Neural cell (in vitro differentiated cells): ENCODE data around the gene PDE9A. TPM values are rescaled to one million over a fixed set of nuclear protein-coding genes. Genes with fewer than 3 reads are reported as not detected.
"Not testable (repeated sequence)": the region's sequence is repeated elsewhere in the genome, so short reads cannot be mapped to it uniquely, and the experiment has no call there.

Experiments
- H2AFZ ChIP-seq: fragments of 200-600, 300-800 bp; sonication (generic), shearing (Covaris generic); 2 replicates; pipeline ENCODE4 v1.6.0; 2014; ENCODE audit warnings: low read depth, mild to moderate bottlenecking, antibody characterized with exemption, low read length, moderate library complexity
- H3F3A ChIP-seq: fragments of 200-600 bp; shearing (Covaris generic); 2 replicates; pipeline ENCODE4 v1.6.1; 2016; ENCODE audit warnings: mild to moderate bottlenecking, moderate library complexity, mixed read lengths, antibody characterized with exemption, low read length; ENCODE audit not compliant: insufficient read depth, poor library complexity, severe bottlenecking
- H3K27ac ChIP-seq: fragments of 200-600, 300-800 bp; sonication (generic), shearing (Covaris generic); 2 replicates; pipeline ENCODE4 v1.5.1; 2014; ENCODE audit warnings: mild to moderate bottlenecking, low read length, moderate library complexity
- H3K27me3 ChIP-seq: fragments of 300-800, 200-600 bp; sonication (generic), shearing (Covaris generic); 2 replicates; pipeline ENCODE4 v1.6.0; 2014; ENCODE audit warnings: mild to moderate bottlenecking, low read depth, low read length, moderate library complexity; ENCODE audit not compliant: insufficient read depth
- H3K36me3 ChIP-seq: fragments of 300-800, 200-600 bp; sonication (generic), shearing (Covaris generic); 2 replicates; pipeline ENCODE4 v1.5.1; 2014; ENCODE audit warnings: mild to moderate bottlenecking, antibody characterized with exemption, low read length, moderate library complexity; ENCODE audit not compliant: insufficient read depth
- H3K4me2 ChIP-seq: fragments of 300-800, 200-600 bp; sonication (generic), shearing (Covaris generic); 2 replicates; pipeline ENCODE4 v1.6.0; 2014; ENCODE audit warnings: mild to moderate bottlenecking, low read length
- H3K4me3 ChIP-seq: fragments of 300-800, 200-600 bp; sonication (generic), shearing (Covaris generic); 2 replicates; pipeline ENCODE4 v1.5.1; 2014; ENCODE audit warnings: mild to moderate bottlenecking, low read length, moderate library complexity
- H3K79me2 ChIP-seq: fragments of 200-600 bp; shearing (Covaris generic); replicated peaks from 2 replicates; pipeline ENCODE4 v1.6.0; 2014; ENCODE audit warnings: mild to moderate bottlenecking, low read length, moderate library complexity; ENCODE audit not compliant: insufficient read depth
- H3K9ac ChIP-seq: fragments of 300-800, 200-600 bp; sonication (generic), shearing (Covaris generic); 2 replicates; pipeline ENCODE4 v1.6.1; 2016; ENCODE audit warnings: mild to moderate bottlenecking, low read length, mixed read lengths
- H3K9me2 ChIP-seq: fragments of 200-600 bp; shearing (Covaris generic); 2 replicates; pipeline ENCODE4 v1.6.1; 2016; ENCODE audit warnings: mild to moderate bottlenecking, low read length, mixed read lengths; ENCODE audit not compliant: insufficient read depth
- H3K9me3 ChIP-seq: fragments of 200-600, 300-800 bp; sonication (generic), shearing (Covaris generic); 2 replicates; pipeline ENCODE4 v1.6.1; 2016; ENCODE audit warnings: mild to moderate bottlenecking, mixed run types, low read length, moderate library complexity, mixed read lengths
- H4K20me1 ChIP-seq: fragments of 200-600 bp; shearing (Covaris generic); 2 replicates; pipeline ENCODE4 v1.6.1; 2016; ENCODE audit warnings: mild to moderate bottlenecking, mixed run types; ENCODE audit not compliant: insufficient read depth
- CTCF ChIP-seq: fragments of 450-650 bp; IDR thresholded peaks from 2 replicates; pipeline ENCODE4 v1.5.1; 2014; ENCODE audit warnings: antibody characterized with exemption, mild to moderate bottlenecking, moderate library complexity; ENCODE audit not compliant: poor library complexity, severe bottlenecking
- EP300 ChIP-seq: fragments of 450-650 bp; conservative IDR thresholded peaks from 2 replicates; pipeline ENCODE4 v1.6.1; 2014; ENCODE audit warnings: antibody characterized with exemption, mild to moderate bottlenecking, moderate library complexity; ENCODE audit not compliant: poor library complexity, severe bottlenecking
- EZH2 ChIP-seq: fragments of 200-600, 300-800 bp; shearing (Covaris generic), sonication (generic); IDR thresholded peaks from 2 replicates; pipeline ENCODE4 v1.6.1; 2014; ENCODE audit warnings: antibody characterized with exemption, low read length, borderline replicate concordance, mild to moderate bottlenecking; ENCODE audit not compliant: insufficient read depth, poor library complexity, severe bottlenecking
- MXI1 ChIP-seq: fragments of 450-650 bp; conservative IDR thresholded peaks from 2 replicates; pipeline ENCODE4 v1.6.1; 2014; ENCODE audit warnings: antibody characterized with exemption, mild to moderate bottlenecking; ENCODE audit not compliant: poor library complexity, severe bottlenecking
- POLR2AphosphoS5 ChIP-seq: IDR thresholded peaks from 2 replicates; pipeline ENCODE4 v1.6.1; 2012
- RAD21 ChIP-seq: fragments of 450-650 bp; conservative IDR thresholded peaks from 2 replicates; pipeline ENCODE4 v1.6.1; 2014; ENCODE audit warnings: antibody characterized with exemption, mild to moderate bottlenecking, moderate library complexity
- REST ChIP-seq: IDR thresholded peaks from 2 replicates; pipeline ENCODE4 v1.6.1; 2012; ENCODE audit warnings: borderline replicate concordance
- SMC3 ChIP-seq: fragments of 450-650 bp; conservative IDR thresholded peaks from 2 replicates; pipeline ENCODE4 v1.6.1; 2014; ENCODE audit warnings: antibody characterized with exemption, mild to moderate bottlenecking, moderate library complexity; ENCODE audit not compliant: poor library complexity
- TAF1 ChIP-seq: IDR thresholded peaks from 2 replicates; pipeline ENCODE4 v1.6.1; 2012; ENCODE audit warnings: low read depth
- polyA plus RNA-seq: library from polyadenylated mRNA; depleted of rRNA; stranded (reverse); fragments of >200 nt; gene quantifications from 2 replicates; pipeline ENCODE4 v1.2.3, GENCODE V29; 2014

PDE9A gene
- polyA plus RNA-seq, 1 donor from 2014 or later, result 32.2 TPM

GRCh38 chr21:42801616-42802015, 148.2 kb downstream of the PDE9A start:
- not testable (repeated sequence) for H3F3A ChIP-seq, H3K79me2 ChIP-seq, H3K36me3 ChIP-seq, H2AFZ ChIP-seq, H4K20me1 ChIP-seq, H3K9ac ChIP-seq, H3K4me3 ChIP-seq, H3K27me3 ChIP-seq, H3K9me2 ChIP-seq, H3K27ac ChIP-seq, H3K4me2 ChIP-seq, H3K9me3 ChIP-seq

GRCh38 chr21:42806509-42807140, 153.2 kb downstream of the PDE9A start:
- Histone ChIP-seq H3F3A (no peaks in the 10 kb centered on the region), H3K79me2 (no peaks in the 10 kb centered on the region), H3K36me3 (no peaks in the 10 kb centered on the region), H3K27me3 (no peaks in the 10 kb centered on the region), H3K9me2 (no peaks in the 10 kb centered on the region), H4K20me1 (no peaks in the 10 kb centered on the region), H3K4me2 (no peak overlapping the region), H2AFZ (no peak overlapping the region), H3K27ac (no peak overlapping the region), H3K9ac (no peak overlapping the region), H3K4me3 (no peak overlapping the region), H3K9me3 (no peaks in the 10 kb centered on the region)
- TF ChIP-seq POLR2AphosphoS5 (no peak), EZH2 (no peak), SMC3 (no peak), REST (no peak), TAF1 (no peak), RAD21 (no peak), EP300 (no peak), CTCF (no peak), MXI1 (no peak)

DNA sequence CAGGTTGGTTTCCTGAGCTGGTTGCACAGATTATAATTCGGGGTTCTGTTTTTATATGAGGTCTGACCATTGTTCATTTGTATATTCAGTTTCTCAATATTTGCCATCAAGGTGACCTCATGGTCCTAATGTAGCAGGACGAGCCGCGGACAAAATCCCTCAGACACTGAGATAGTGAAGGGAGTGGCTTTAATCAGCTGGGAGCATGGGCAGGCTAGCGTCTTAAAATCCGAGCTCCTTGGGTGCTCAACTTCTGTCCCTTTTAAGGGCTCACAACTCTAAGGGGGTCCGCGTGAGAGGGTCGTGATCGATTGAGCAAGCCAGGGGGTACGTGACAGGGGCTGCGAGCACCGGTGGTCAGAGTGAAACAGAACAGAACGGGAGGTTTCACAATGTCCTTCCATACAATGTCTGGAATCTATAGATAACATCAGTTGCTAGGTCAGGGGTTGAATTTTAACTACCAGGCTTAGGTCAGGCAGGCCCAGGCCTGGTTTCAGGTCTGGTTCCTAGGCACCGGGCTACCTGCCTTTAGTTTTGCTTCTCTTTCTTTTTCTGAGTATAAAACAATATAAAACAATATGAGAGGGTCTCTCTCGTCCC, 154.0 kb downstream of the PDE9A start:
- not testable (repeated sequence) for H3K9me2 ChIP-seq, H3F3A ChIP-seq, H3K9me3 ChIP-seq, H3K27me3 ChIP-seq, H2AFZ ChIP-seq, H3K4me2 ChIP-seq, H3K27ac ChIP-seq, H3K79me2 ChIP-seq, H4K20me1 ChIP-seq, H3K36me3 ChIP-seq, H3K4me3 ChIP-seq, H3K9ac ChIP-seq
